Gastroesophageal sphincter (tissue), 4 donors: Measurements from ENCODE around the gene PACSIN3. TPM values are rescaled to one million over a fixed set of nuclear protein-coding genes. Genes with fewer than 3 reads are reported as not detected.

Experiments used
- ATAC-seq: fragments of 150-250 bp; one replicate; pipeline ENCODE4 v1.9.1; 2016; ENCODE audit warnings: mild to moderate bottlenecking, moderate library complexity
- H3K27ac ChIP-seq, 4 donors: fragments of 200-600 bp; sonication (generic) in 3 of 4; 1 replicate in 3 of 4; 2 replicates in 1 of 4; pipeline ENCODE4 v1.5.1; 2016 to 2019
- H3K27me3 ChIP-seq: fragments of 200-600 bp; sonication (generic); one replicate; pipeline ENCODE4 v1.5.1; 2019
- H3K36me3 ChIP-seq, 2 donors: fragments of 200-600 bp; sonication (generic); one replicate each; pipeline ENCODE4 v1.5.1; 2019; ENCODE audit warnings: control low read depth in 1 of 2
- H3K4me1 ChIP-seq, 3 donors: fragments of 200-600 bp; sonication (generic); 1 replicate in 2 of 3; 2 replicates in 1 of 3; pipeline ENCODE4 v1.5.1; 2016 to 2019; ENCODE audit warnings: control low read depth in 2 of 3
- H3K4me3 ChIP-seq, 2 donors: fragments of 200-600 bp; sonication (generic); one replicate each; pipeline ENCODE4 v1.5.1; 2019; ENCODE audit warnings: mild to moderate bottlenecking in 1 of 2, moderate library complexity in 1 of 2
- H3K9me3 ChIP-seq, 3 donors: fragments of 200-600 bp; sonication (generic); one replicate each; pipeline ENCODE4 v1.5.1; 2017 to 2019; ENCODE audit warnings: control low read depth in 2 of 3
- CTCF ChIP-seq, 4 experiments: fragments of 200-600 bp in 2 of 4; fragments of 450-650 bp in 2 of 4; sonication (generic) in 1 of 4; IDR thresholded peaks; one replicate each; pipeline ENCODE4 v1.5.1; 2017 to 2019; ENCODE audit warnings: antibody characterized with exemption in 4 of 4, mild to moderate bottlenecking in 2 of 4, moderate library complexity in 2 of 4
- EP300 ChIP-seq: sonication (generic); formaldehyde crosslinking; IDR thresholded peaks from one replicate; pipeline ENCODE4 v1.6.1; 2017; ENCODE audit warnings: antibody characterized with exemption, mild to moderate bottlenecking
- POLR2A ChIP-seq, 2 donors: fragments of 450-650 bp; IDR thresholded peaks; one replicate each; pipeline ENCODE4 v1.6.1; 2017; ENCODE audit warnings: antibody characterized with exemption in 2 of 2, mild to moderate bottlenecking in 2 of 2, moderate library complexity in 1 of 2
- POLR2AphosphoS5 ChIP-seq: sonication (generic); formaldehyde crosslinking; IDR thresholded peaks from one replicate; pipeline ENCODE4 v1.6.1; 2017; ENCODE audit warnings: antibody characterized with exemption
- WGBS, 2 donors: methylation state at CpG; one replicate each; pipeline ENCODE4 v1.1.5; 2018; ENCODE audit warnings: low coverage in 1 of 2; 5-methylcytosine and 5-hydroxymethylcytosine counted together
- total RNA-seq, 4 donors: library from RNA; depleted of rRNA; stranded (reverse); fragments of >200 nt; gene quantifications; one replicate each; pipeline ENCODE4 v1.1.0, GENCODE V29; 2016

The PACSIN3 gene
- total RNA-seq, 4 donors from 2014 or later = 61.3 to 74.9 (median 65.3) TPM

GRCh38 chr11:47233051-47233450 lies 46.8 kb upstream of the PACSIN3 start:
- Histone ChIP-seq H3K27ac (no peak overlapping the region), H3K27me3 (no peaks in the 10 kb centered on the region), H3K9me3 (no peaks in the 10 kb centered on the region), H3K4me1 (peaks cover 0 to 16% (median 0%) of the 10 kb centered on the region in 3 donors), H3K36me3 (peaks cover 0 to 86% of the 10 kb centered on the region in 2 donors), H3K4me3 (no peak overlapping the region)
- WGBS, 2 donors = 96% methylated on average over 3 of the region's 4 CpGs; no CpG with 5 or more reads in 1 of the 2 donors
- no peak for ATAC-seq
- TF ChIP-seq CTCF (IDR thresholded peaks at IDR 0.05) (no peak), EP300 (no peak), POLR2AphosphoS5 (no peak), POLR2A (IDR thresholded peaks at IDR 0.05) (no peak)

GRCh38 chr11:47229161-47229560 lies 42.9 kb upstream of the PACSIN3 start:
- Histone ChIP-seq H3K4me1 (peaks cover 0 to 5% (median 0%) of the 10 kb centered on the region in 3 donors), H3K27ac (no peak overlapping the region), H3K9me3 (no peaks in the 10 kb centered on the region), H3K4me3 (no peak overlapping the region), H3K36me3 (peaks cover 0 to 87% of the 10 kb centered on the region in 2 donors), H3K27me3 (no peaks in the 10 kb centered on the region)
- WGBS, 2 donors = 82 to 94% methylated on average over 7 to 8 of the region's 8 CpGs
- ATAC-seq = no peak
- TF ChIP-seq EP300 (no peak), CTCF (IDR thresholded peaks at IDR 0.05) (no peak), POLR2AphosphoS5 (no peak), POLR2A (IDR thresholded peaks at IDR 0.05) (no peak)

- peaks cover 0 to 5% (median 0%) of the 10 kb centered on the region in 3 donors for H3K4me1 ChIP-seq
- no peak for TF ChIP-seq POLR2AphosphoS5
- TF ChIP-seq EP300 = no peak
- no peak for TF ChIP-seq CTCF (IDR thresholded peaks at IDR 0.05)
- TF ChIP-seq POLR2A (IDR thresholded peaks at IDR 0.05) = no peak
- H3K27me3 ChIP-seq = no peaks in the 10 kb centered on the region
- no peaks in the 10 kb centered on the region for H3K9me3 ChIP-seq
- no peak for ATAC-seq
- 95 to 96% methylated on average over 6 to 7 of the region's 7 CpGs for WGBS, 2 donors
- peaks cover 0 to 90% of the 10 kb centered on the region in 2 donors for H3K36me3 ChIP-seq
- H3K27ac ChIP-seq = no peak overlapping the region
- no peak overlapping the region for H3K4me3 ChIP-seq
Observed at GRCh38 chr11:47225552-47226400, 39.5 kb upstream of the PACSIN3 start.

- 64 to 90% methylated on average over 2 of the region's 2 CpGs for WGBS, 2 donors
- Histone ChIP-seq H3K4me1 (peaks cover 0 to 35% (median 0%) of the 10 kb centered on the region in 3 donors), H3K36me3 (peaks cover 0 to 89% of the 10 kb centered on the region in 2 donors), H3K9me3 (no peaks in the 10 kb centered on the region), H3K4me3 (no peak overlapping the region), H3K27me3 (no peaks in the 10 kb centered on the region), H3K27ac (no peak overlapping the region)
- TF ChIP-seq EP300 (no peak), POLR2A (IDR thresholded peaks at IDR 0.05) (no peak), CTCF (IDR thresholded peaks at IDR 0.05) (no peak), POLR2AphosphoS5 (no peak)
- ATAC-seq = no peak
Observed at GRCh38 chr11:47222696-47223095, 36.5 kb upstream of the PACSIN3 start.
